ENCODE data around the gene SDK2. TPM values are rescaled to one million over a fixed set of nuclear protein-coding genes. Genes with fewer than 3 reads are reported as not detected.

SDK2 gene
- total RNA-seq, 1 experiment from 2014 or later = 0.67 TPM

DNA sequence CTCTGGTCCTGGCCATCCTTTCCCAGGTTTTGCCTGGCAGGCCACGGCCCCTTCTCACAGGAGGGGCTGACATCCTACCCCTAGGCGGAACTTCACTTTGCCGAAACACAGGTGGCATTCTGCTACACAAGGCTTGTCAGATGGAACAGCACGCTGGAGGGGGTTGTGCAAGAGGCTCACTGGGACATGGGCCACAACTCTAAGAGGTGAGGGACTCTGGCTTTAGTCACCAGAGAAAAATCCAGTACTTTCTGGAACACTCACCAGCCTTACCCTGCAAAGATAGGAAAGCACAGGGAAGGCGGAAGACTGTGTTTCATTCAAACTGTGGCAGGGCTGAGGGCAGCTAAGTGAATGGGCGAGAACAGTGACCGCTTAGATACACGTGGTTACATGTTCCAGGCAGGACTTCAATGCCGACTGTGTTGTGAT is 350.7 kb downstream of the SDK2 start:
- Histone ChIP-seq H3K36me3 (ENCODE audit: insufficient read depth, low read length, poor library complexity, severe bottlenecking) (no peaks in the 10 kb centered on the region), H3K4me1 (ENCODE audit: insufficient read depth, low read length, poor library complexity, severe bottlenecking) (peaks cover 6% of the 10 kb centered on the region), H3K27me3 (replicated peaks; ENCODE audit: insufficient read depth, low read depth, low read length, poor library complexity) (no peaks in the 10 kb centered on the region), H3K9me3 (ENCODE audit: low read depth, low read length, poor library complexity, severe bottlenecking) (no peaks in the 10 kb centered on the region), H3K4me3 (ENCODE audit: low read depth, low read length, poor library complexity, severe bottlenecking) (no peak overlapping the region), H3K27ac (ENCODE audit: low read depth, low read length, poor library complexity, severe bottlenecking) (no peak overlapping the region)
- ChIA-PET CTCF (no interaction called here), POLR2A (ENCODE audit: low non-redundant PET) (no interaction called here)
- no TSS peak for BruUV-seq (replicated peaks)
- intact Hi-C loops (cut with micrococcal nuclease; ENCODE audit: unreplicated experiment) = no loop called here
- no peak for DNase-seq (ENCODE audit: low spot score)
- TF ChIP-seq EZH2 (IDR thresholded peaks at IDR 0.05; ENCODE audit: borderline replicate concordance, low read depth, low read length, poor library complexity, severe bottlenecking) = no peak
- TF ChIP-seq, protein P1, sequence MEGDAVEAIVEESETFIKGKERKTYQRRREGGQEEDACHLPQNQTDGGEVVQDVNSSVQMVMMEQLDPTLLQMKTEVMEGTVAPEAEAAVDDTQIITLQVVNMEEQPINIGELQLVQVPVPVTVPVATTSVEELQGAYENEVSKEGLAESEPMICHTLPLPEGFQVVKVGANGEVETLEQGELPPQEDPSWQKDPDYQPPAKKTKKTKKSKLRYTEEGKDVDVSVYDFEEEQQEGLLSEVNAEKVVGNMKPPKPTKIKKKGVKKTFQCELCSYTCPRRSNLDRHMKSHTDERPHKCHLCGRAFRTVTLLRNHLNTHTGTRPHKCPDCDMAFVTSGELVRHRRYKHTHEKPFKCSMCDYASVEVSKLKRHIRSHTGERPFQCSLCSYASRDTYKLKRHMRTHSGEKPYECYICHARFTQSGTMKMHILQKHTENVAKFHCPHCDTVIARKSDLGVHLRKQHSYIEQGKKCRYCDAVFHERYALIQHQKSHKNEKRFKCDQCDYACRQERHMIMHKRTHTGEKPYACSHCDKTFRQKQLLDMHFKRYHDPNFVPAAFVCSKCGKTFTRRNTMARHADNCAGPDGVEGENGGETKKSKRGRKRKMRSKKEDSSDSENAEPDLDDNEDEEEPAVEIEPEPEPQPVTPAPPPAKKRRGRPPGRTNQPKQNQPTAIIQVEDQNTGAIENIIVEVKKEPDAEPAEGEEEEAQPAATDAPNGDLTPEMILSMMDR (conservative IDR thresholded peaks at IDR 0.05; ENCODE audit: low read depth, low read length) = no peak

DNA sequence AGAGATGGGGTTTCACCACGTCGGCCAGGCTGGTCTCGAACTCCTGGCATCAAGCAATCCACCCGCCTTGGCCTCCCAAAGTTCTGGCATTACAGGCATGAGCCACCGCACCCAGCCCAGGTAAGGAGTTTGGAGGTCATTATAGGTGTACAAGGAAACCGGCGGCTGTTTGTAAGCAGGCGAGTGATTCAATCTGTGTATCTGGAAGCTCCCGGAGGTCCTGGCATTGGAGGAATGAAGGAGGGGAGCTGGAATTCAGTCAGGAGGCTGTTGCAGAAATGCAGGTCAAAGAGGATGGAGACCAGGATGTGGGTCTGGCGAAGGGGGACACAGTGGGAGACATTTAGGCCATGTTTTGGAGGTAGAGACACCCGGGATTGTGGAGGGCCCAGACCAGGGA is 351.2 kb downstream of the SDK2 start:
- intact Hi-C loops (cut with micrococcal nuclease; ENCODE audit: unreplicated experiment) = no loop called here
- Histone ChIP-seq H3K27ac (ENCODE audit: low read depth, low read length, poor library complexity, severe bottlenecking) (no peak overlapping the region), H3K9me3 (ENCODE audit: low read depth, low read length, poor library complexity, severe bottlenecking) (no peaks in the 10 kb centered on the region), H3K27me3 (replicated peaks; ENCODE audit: insufficient read depth, low read depth, low read length, poor library complexity) (no peaks in the 10 kb centered on the region), H3K36me3 (ENCODE audit: insufficient read depth, low read length, poor library complexity, severe bottlenecking) (no peaks in the 10 kb centered on the region), H3K4me3 (ENCODE audit: low read depth, low read length, poor library complexity, severe bottlenecking) (no peak overlapping the region), H3K4me1 (ENCODE audit: insufficient read depth, low read length, poor library complexity, severe bottlenecking) (peaks cover under 1% of the 10 kb centered on the region)
- no TSS peak for BruUV-seq (replicated peaks)
- CTCF ChIA-PET = no interaction called here
- POLR2A ChIA-PET (ENCODE audit: low non-redundant PET) = no interaction called here
- DNase-seq (ENCODE audit: low spot score) = no peak
- TF ChIP-seq, protein P1 (conservative IDR thresholded peaks at IDR 0.05; ENCODE audit: low read depth, low read length) = no peak
- TF ChIP-seq EZH2 (IDR thresholded peaks at IDR 0.05; ENCODE audit: borderline replicate concordance, low read depth, low read length, poor library complexity, severe bottlenecking) = no peak

DNA sequence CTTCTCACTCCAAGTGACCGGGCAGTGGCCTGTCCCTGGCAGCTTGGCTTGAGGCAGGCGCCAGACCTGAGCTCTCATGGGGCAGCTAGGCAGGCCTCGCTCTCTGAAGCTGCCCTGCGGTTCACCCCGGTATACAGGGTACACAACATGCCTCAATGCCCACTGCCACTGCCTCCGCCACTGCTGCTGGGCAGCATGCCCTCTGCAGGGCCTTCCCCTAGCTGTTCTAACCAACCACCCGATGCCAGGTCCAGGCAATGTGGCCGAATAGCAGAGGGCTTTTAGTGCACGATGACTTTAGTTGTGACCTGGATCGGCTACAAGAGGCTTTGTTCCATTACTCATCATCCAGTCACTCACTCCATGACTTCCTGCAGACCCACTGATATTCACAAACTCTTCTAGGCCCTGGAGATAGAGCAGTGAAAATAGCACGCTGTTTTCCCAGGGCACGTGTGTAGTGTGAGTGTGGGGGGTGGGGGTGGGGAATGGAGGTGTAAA is 352.2 kb downstream of the SDK2 start:
- BruUV-seq (replicated peaks) = no TSS peak
- no peak for TF ChIP-seq EZH2 (IDR thresholded peaks at IDR 0.05; ENCODE audit: borderline replicate concordance, low read depth, low read length, poor library complexity, severe bottlenecking)
- TF ChIP-seq, protein P1 (conservative IDR thresholded peaks at IDR 0.05; ENCODE audit: low read depth, low read length) = no peak
- intact Hi-C loops (cut with micrococcal nuclease; ENCODE audit: unreplicated experiment) = no loop called here
- H3K4me3 ChIP-seq (ENCODE audit: low read depth, low read length, poor library complexity, severe bottlenecking) = no peak overlapping the region
- CTCF ChIA-PET = no interaction called here
- no peak for DNase-seq (ENCODE audit: low spot score)
- H3K4me1 ChIP-seq (ENCODE audit: insufficient read depth, low read length, poor library complexity, severe bottlenecking) = no peaks in the 10 kb centered on the region
- H3K27me3 ChIP-seq (replicated peaks; ENCODE audit: insufficient read depth, low read depth, low read length, poor library complexity) = no peaks in the 10 kb centered on the region
- no peaks in the 10 kb centered on the region for H3K9me3 ChIP-seq (ENCODE audit: low read depth, low read length, poor library complexity, severe bottlenecking)
- no peak overlapping the region for H3K27ac ChIP-seq (ENCODE audit: low read depth, low read length, poor library complexity, severe bottlenecking)
- H3K36me3 ChIP-seq (ENCODE audit: insufficient read depth, low read length, poor library complexity, severe bottlenecking) = no peaks in the 10 kb centered on the region
- POLR2A ChIA-PET (ENCODE audit: low non-redundant PET) = no interaction called here
